Activated CD4-positive, alpha-beta memory T cell treated with anti-CD3 and anti-CD28 coated beads for 36 hours (primary cell): ENCODE results near the gene ZNF565. TPM values are rescaled to one million over a fixed set of nuclear protein-coding genes. Genes with fewer than 3 reads are reported as not detected.
"Not testable (repeated sequence)": the region's sequence is repeated elsewhere in the genome, so short reads cannot be mapped to it uniquely, and the experiment has no call there.

Experiments used
- CTCF ChIA-PET: fragments of 350-600 bp; sonication (Branson Sonifier 250); formaldehyde crosslinking; loops from one replicate; lab custom pipeline; 2021; ENCODE audit warnings: antibody characterized with exemption, inconsistent platforms; lab: Charles Lee
- POLR2A ChIA-PET: fragments of 350-600 bp; sonication (Branson Sonifier 250); formaldehyde crosslinking; loops from one replicate; lab custom pipeline; 2021; ENCODE audit warnings: antibody characterized with exemption; lab: Charles Lee
- DNase-seq: peaks from one replicate; pipeline ENCODE4 v3.0.0-alpha.2; 2020
- H3K27ac Mint-ChIP-seq: one replicate; pipeline ENCODE4 v1.8.0; 2021; ENCODE audit warnings: mixed read lengths
- H3K27me3 Mint-ChIP-seq: one replicate; pipeline ENCODE4 v1.8.0; 2021; ENCODE audit warnings: mixed read lengths
- H3K36me3 Mint-ChIP-seq: one replicate; pipeline ENCODE4 v1.8.0; 2021; ENCODE audit warnings: mixed read lengths
- H3K4me1 Mint-ChIP-seq: one replicate; pipeline ENCODE4 v1.8.0; 2021; ENCODE audit warnings: low read depth, mixed read lengths
- H3K4me3 Mint-ChIP-seq: one replicate; pipeline ENCODE4 v1.8.0; 2021; ENCODE audit warnings: mild to moderate bottlenecking, mixed read lengths
- H3K9me3 Mint-ChIP-seq: one replicate; pipeline ENCODE4 v1.8.0; 2021; ENCODE audit warnings: mixed read lengths
- intact Hi-C: fragments of 100-400 bp; cut with micrococcal nuclease; formaldehyde crosslinking; loops from one replicate; pipeline ENCODE4 v1.15.1; 2023
- total RNA-seq, 2 experiments: library from RNA; stranded (reverse); gene quantifications; one replicate each; pipeline ENCODE4 v1.2.3, GENCODE V29; 2021

The ZNF565 gene
- total RNA-seq, 2 experiments from 2014 or later = 2.2 to 2.3 TPM

- intact Hi-C loops = no loop called here
- no peak overlapping the region for H3K27ac Mint-ChIP-seq
- no peak for DNase-seq
- H3K4me1 Mint-ChIP-seq = peaks cover 2% of the 10 kb centered on the region
- H3K36me3 Mint-ChIP-seq = no peaks in the 10 kb centered on the region
- H3K4me3 Mint-ChIP-seq = no peak overlapping the region
- POLR2A ChIA-PET = interaction anchor here (0.6 kb wide), 1 partner anchor 12 kb away, joined by 3 read pairs; no protein-coding TSS in a partner anchor
- H3K27me3 Mint-ChIP-seq = no peaks in the 10 kb centered on the region
- H3K9me3 Mint-ChIP-seq = no peaks in the 10 kb centered on the region
- CTCF ChIA-PET = interaction anchor here (0.6 to 1.2 kb wide), 2 partner anchors 8 to 12 kb away, joined by 3 read pairs; no protein-coding TSS in a partner anchor
These were observed 6.7 kb downstream of the ZNF565 start for GRCh38 chr19:36207605-36208252.

GRCh38 chr19:36203293-36203692, 11.2 kb downstream of the ZNF565 start:
- ChIA-PET CTCF (no interaction called here), POLR2A (no interaction called here)
- Mint-ChIP-seq H3K4me1 (no peaks in the 10 kb centered on the region), H3K27me3 (no peaks in the 10 kb centered on the region), H3K27ac (no peak overlapping the region), H3K9me3 (no peaks in the 10 kb centered on the region), H3K4me3 (no peak overlapping the region), H3K36me3 (no peaks in the 10 kb centered on the region)
- no peak for DNase-seq
- intact Hi-C loops = no loop called here

- no peak overlapping the region for H3K27ac Mint-ChIP-seq
- H3K36me3 Mint-ChIP-seq = no peaks in the 10 kb centered on the region
- no peaks in the 10 kb centered on the region for H3K9me3 Mint-ChIP-seq
- ChIA-PET POLR2A (no interaction called here), CTCF (no interaction called here)
- H3K27me3 Mint-ChIP-seq = no peaks in the 10 kb centered on the region
- intact Hi-C loops = no loop called here
- DNase-seq = no peak
- H3K4me1 Mint-ChIP-seq = no peaks in the 10 kb centered on the region
- H3K4me3 Mint-ChIP-seq = no peak overlapping the region
These were observed 12.8 kb downstream of the ZNF565 start for GRCh38 chr19:36201684-36202083.

- POLR2A ChIA-PET = no interaction called here
- no peaks in the 10 kb centered on the region for H3K9me3 Mint-ChIP-seq
- no peak overlapping the region for H3K27ac Mint-ChIP-seq
- H3K4me1 Mint-ChIP-seq = no peaks in the 10 kb centered on the region
- intact Hi-C loops = no loop called here
- no peaks in the 10 kb centered on the region for H3K27me3 Mint-ChIP-seq
- DNase-seq = no peak
- H3K36me3 Mint-ChIP-seq = peaks cover 5% of the 10 kb centered on the region
- no peak overlapping the region for H3K4me3 Mint-ChIP-seq
- CTCF ChIA-PET = no interaction called here
These were observed 16.3 kb downstream of the ZNF565 start for GRCh38 chr19:36198119-36198518.

GRCh38 chr19:36196249-36196648, 18.2 kb downstream of the ZNF565 start:
- intact Hi-C loops = no loop called here
- POLR2A ChIA-PET = no interaction called here
- H3K27me3 Mint-ChIP-seq = no peaks in the 10 kb centered on the region
- H3K36me3 Mint-ChIP-seq = peaks cover 5% of the 10 kb centered on the region
- H3K27ac Mint-ChIP-seq = no peak overlapping the region
- CTCF ChIA-PET = interaction anchor here (0.5 to 1.2 kb wide), 2 partner anchors 12 to 209 kb away, joined by 3 read pairs; no protein-coding TSS in a partner anchor
- no peaks in the 10 kb centered on the region for H3K9me3 Mint-ChIP-seq
- no peak for DNase-seq
- H3K4me1 Mint-ChIP-seq = no peaks in the 10 kb centered on the region
- no peak overlapping the region for H3K4me3 Mint-ChIP-seq

- H3K4me3 Mint-ChIP-seq, H3K27me3 Mint-ChIP-seq, H3K27ac Mint-ChIP-seq, DNase-seq, H3K36me3 Mint-ChIP-seq, H3K4me1 Mint-ChIP-seq, intact Hi-C loops, H3K9me3 Mint-ChIP-seq: not testable (repeated sequence)
- POLR2A ChIA-PET = interaction anchor here (0.6 kb wide), 1 partner anchor 46 kb away, joined by 4 read pairs; no protein-coding TSS in a partner anchor
- CTCF ChIA-PET = interaction anchor here (1.2 kb wide), 1 partner anchor 59 kb away, joined by 3 read pairs; no protein-coding TSS in a partner anchor
These were observed 27.7 kb downstream of the ZNF565 start for GRCh38 chr19:36186722-36187121.

- ChIA-PET CTCF (interaction anchor here (1.3 kb wide), 1 partner anchor 13 kb away, joined by 5 read pairs; no protein-coding TSS in a partner anchor), POLR2A (no interaction called here)
- H3K27me3 Mint-ChIP-seq = no peaks in the 10 kb centered on the region
- H3K4me1 Mint-ChIP-seq = no peaks in the 10 kb centered on the region
- no peak for DNase-seq
- no peak overlapping the region for H3K27ac Mint-ChIP-seq
- H3K4me3 Mint-ChIP-seq = no peak overlapping the region
- intact Hi-C loops = no loop called here
- no peaks in the 10 kb centered on the region for H3K36me3 Mint-ChIP-seq
- H3K9me3 Mint-ChIP-seq = no peaks in the 10 kb centered on the region
These were observed 31.2 kb downstream of the ZNF565 start for GRCh38 chr19:36183245-36183628.

- no peak for DNase-seq
- no peak overlapping the region for H3K27ac Mint-ChIP-seq
- no peaks in the 10 kb centered on the region for H3K4me1 Mint-ChIP-seq
- no peaks in the 10 kb centered on the region for H3K36me3 Mint-ChIP-seq
- H3K4me3 Mint-ChIP-seq = no peak overlapping the region
- no peaks in the 10 kb centered on the region for H3K9me3 Mint-ChIP-seq
- intact Hi-C loops = no loop called here
- H3K27me3 Mint-ChIP-seq = no peaks in the 10 kb centered on the region
- POLR2A ChIA-PET = no interaction called here
- CTCF ChIA-PET = interaction anchor here (1.3 kb wide), 1 partner anchor 13 kb away, joined by 5 read pairs; no protein-coding TSS in a partner anchor
These were observed 31.7 kb downstream of the ZNF565 start for GRCh38 chr19:36182612-36183244.

- intact Hi-C loops, H3K4me1 Mint-ChIP-seq: not testable (repeated sequence)
These were observed 35.4 kb downstream of the ZNF565 start for GRCh38 chr19:36179077-36179476.

GRCh38 chr19:36173846-36174245, 40.6 kb downstream of the ZNF565 start:
- H3K9me3 Mint-ChIP-seq, DNase-seq, H3K36me3 Mint-ChIP-seq, POLR2A ChIA-PET, H3K27me3 Mint-ChIP-seq, H3K4me3 Mint-ChIP-seq, H3K4me1 Mint-ChIP-seq, H3K27ac Mint-ChIP-seq: not testable (repeated sequence)
- CTCF ChIA-PET = interaction anchor here (1.4 to 4.6 kb wide), 3 partner anchors 9 to 46 kb away, joined by 5 to 31 read pairs (median 5); partner anchors contain the start of gene CAPNS1
- intact Hi-C loops = loop anchor here (5.0 kb wide), 1 partner anchor 117 kb away; no protein-coding TSS in a partner anchor

More at GRCh38 chr19:36179077-36179476, 35.4 kb downstream of the ZNF565 start:
- DNase-seq, H3K4me3 Mint-ChIP-seq, H3K27me3 Mint-ChIP-seq, H3K36me3 Mint-ChIP-seq, H3K9me3 Mint-ChIP-seq, H3K27ac Mint-ChIP-seq, POLR2A ChIA-PET: not testable (repeated sequence)
- CTCF ChIA-PET = interaction anchor here (1.8 to 1.9 kb wide), 2 partner anchors 9 to 51 kb away, joined by 4 to 7 read pairs; no protein-coding TSS in a partner anchor

GRCh38 chr19:36172852-36173251, 41.6 kb downstream of the ZNF565 start:
- Mint-ChIP-seq H3K27me3 (no peaks in the 10 kb centered on the region), H3K27ac (no peak overlapping the region), H3K4me3 (no peak overlapping the region), H3K36me3 (no peaks in the 10 kb centered on the region), H3K9me3 (no peaks in the 10 kb centered on the region), H3K4me1 (peaks cover 3% of the 10 kb centered on the region)
- intact Hi-C loops = loop anchor here (5.0 kb wide), 1 partner anchor 116 kb away; no protein-coding TSS in a partner anchor
- ChIA-PET CTCF (interaction anchor here (1.4 to 4.6 kb wide), 3 partner anchors 8 to 45 kb away, joined by 5 to 31 read pairs (median 5); partner anchors contain the start of gene CAPNS1), POLR2A (interaction anchor here (1.3 kb wide), 1 partner anchor 136 kb away, joined by 3 read pairs; no protein-coding TSS in a partner anchor)
- no peak for DNase-seq
